HepG2 (cell line): Measurements from ENCODE around the gene ADAMTS2. TPM values are rescaled to one million over a fixed set of nuclear protein-coding genes. Genes with fewer than 3 reads are reported as not detected.

Experiments used
- ATAC-seq: fragments of 200-7000 bp; cut with Tn5 transposase; 3 replicates; pipeline ENCODE4 v1.9.1; 2020; ENCODE audit warnings: mild to moderate bottlenecking, moderate library complexity
- BruUV-seq: library from RNA; stranded (reverse); fragments of 400-500 nt; replicated peaks from 2 replicates; lab custom pipeline; 2021; lab: Mats Ljungman, UMichigan
- CTCF ChIA-PET: fragments of 300-600 bp; formaldehyde crosslinking; extraction: SDS; loops from one replicate; lab custom pipeline; 2021; ENCODE audit warnings: low total read pairs, inconsistent platforms, low intra/inter-chr PET ratio; lab: Yijun Ruan, JAX
- POLR2A ChIA-PET: fragments of 350-600 bp; sonication (Branson Sonifier 250); formaldehyde crosslinking; loops from one replicate; lab custom pipeline; 2020; ENCODE audit warnings: antibody characterized with exemption, inconsistent platforms; lab: Yijun Ruan, JAX
- DNase-seq: peaks from one replicate; pipeline ENCODE4 v3.0.0-alpha.2; 2015; ENCODE audit warnings: low spot score
- FAIRE-seq: peaks from 3 replicates; lab custom pipeline; 2011; peaks lifted over from hg19 to GRCh38; lab: Jason Lieb, UNC
- H2AFZ ChIP-seq: one replicate; pipeline ENCODE4 v1.6.1; 2011; ENCODE audit warnings: low read length, inconsistent platforms
- H3K27ac ChIP-seq: fragments of 300-600 bp; 3 replicates; pipeline ENCODE4 v1.8.0; 2011; ENCODE audit warnings: mixed run types, mild to moderate bottlenecking, mixed read lengths, low read length, inconsistent platforms; ENCODE audit not compliant: insufficient read depth; ENCODE audit errors: extremely low read length
- H3K27me3 ChIP-seq, 2 experiments: fragments of 200-600 bp in 1 of 2; 2 replicates in 1 of 2; 3 replicates in 1 of 2; pipeline versions ENCODE4 v1.6.0 to v1.8.0; 2011; ENCODE audit warnings: low read length in 2 of 2, mild to moderate bottlenecking in 2 of 2, moderate library complexity in 2 of 2, inconsistent platforms in 1 of 2; ENCODE audit not compliant: insufficient read depth in 2 of 2, control insufficient read depth in 1 of 2
- H3K36me3 ChIP-seq, 2 experiments: fragments of 200-600 bp in 1 of 2; replicated peaks in 1 of 2; 2 replicates in 1 of 2; 3 replicates in 1 of 2; pipeline versions ENCODE4 v1.5.1 to v1.8.0; 2011; ENCODE audit warnings: low read length in 2 of 2, inconsistent platforms in 1 of 2; ENCODE audit not compliant: insufficient read depth in 2 of 2, control insufficient read depth in 1 of 2
- H3K4me1 ChIP-seq: 2 replicates; pipeline ENCODE4 v1.5.1; 2012; ENCODE audit warnings: low read length, inconsistent platforms; ENCODE audit not compliant: insufficient read depth
- H3K4me2 ChIP-seq: 2 replicates; pipeline ENCODE4 v1.6.0; 2011; ENCODE audit warnings: low read depth, low read length, inconsistent platforms
- H3K4me3 ChIP-seq, 3 experiments: fragments of 200-600 bp in 1 of 3; sonication (generic), shearing (Covaris generic) in 1 of 3; replicated peaks in 1 of 3; 2 replicates each; pipeline ENCODE4 v1.5.1; 2011 to 2016; ENCODE audit warnings: low read length in 3 of 3, inconsistent platforms in 2 of 3, low read depth in 2 of 3, mild to moderate bottlenecking in 2 of 3, control low read depth in 1 of 3, mixed read lengths in 1 of 3; ENCODE audit not compliant: insufficient read depth in 1 of 3
- H3K79me2 ChIP-seq: one replicate; pipeline ENCODE4 v1.6.1; 2011; ENCODE audit warnings: low read length, inconsistent platforms; ENCODE audit not compliant: insufficient read depth
- H3K9ac ChIP-seq: 2 replicates; pipeline ENCODE4 v1.6.0; 2011; ENCODE audit warnings: mild to moderate bottlenecking, low read depth, low read length, inconsistent platforms; ENCODE audit not compliant: insufficient read depth
- H3K9me3 ChIP-seq: 2 replicates; pipeline ENCODE4 v1.5.1; 2012; ENCODE audit warnings: mild to moderate bottlenecking, low read length
- H4K20me1 ChIP-seq: 2 replicates; pipeline ENCODE4 v1.6.0; 2011; ENCODE audit warnings: inconsistent platforms, mild to moderate bottlenecking, low read length, moderate library complexity; ENCODE audit not compliant: insufficient read depth
- FOXC1 ChIP-seq: sonication (generic); formaldehyde crosslinking; IDR thresholded peaks from 2 replicates; pipeline ENCODE4 v1.8.0; 2022; ENCODE audit warnings: mild to moderate bottlenecking, missing genetic modification reagents, borderline replicate concordance
- LCORL ChIP-seq, 2 experiments: fragments of 450-650 bp in 1 of 2; sonication (generic) in 1 of 2; formaldehyde crosslinking in 1 of 2; IDR thresholded peaks; 2 replicates each; pipeline versions ENCODE4 v1.5.0 to v1.6.1; 2017 to 2020; ENCODE audit warnings: antibody characterized with exemption in 1 of 2, missing genetic modification reagents in 1 of 2
- XRCC5 ChIP-seq: fragments of 200-400 bp; formaldehyde crosslinking; optimal IDR thresholded peaks from 2 replicates; pipeline ENCODE3; 2017; ENCODE audit warnings: mild to moderate bottlenecking, low read length
- ZBTB43 ChIP-seq: sonication (generic); formaldehyde crosslinking; conservative IDR thresholded peaks from 2 replicates; pipeline ENCODE4 v1.4.0; 2020; ENCODE audit warnings: missing genetic modification reagents
- ZNF3 ChIP-seq: IDR thresholded peaks from 2 replicates; pipeline ENCODE4 v1.7.0; 2017; ENCODE audit warnings: inconsistent platforms
- ZSCAN31 ChIP-seq: sonication (generic); formaldehyde crosslinking; IDR thresholded peaks from 2 replicates; pipeline ENCODE4 v1.5.0; 2020; ENCODE audit warnings: low read depth, mild to moderate bottlenecking, missing genetic modification reagents
- WGBS: methylation state at CpG from one replicate; pipeline ENCODE4 v1.1.6; 2017; ENCODE audit warnings: low lambda C conversion rate; 5-methylcytosine and 5-hydroxymethylcytosine counted together
- in situ Hi-C: cut with HindIII; loops from 2 replicates; pipeline ENCODE4 v1.10.0; 2017; ENCODE audit warnings: low pct_unique_long_range_greater_than_20kb; ENCODE audit not compliant: extremely low pct_ligation_motif_present
- intact Hi-C: fragments of 100-400 bp; cut with micrococcal nuclease; formaldehyde crosslinking; loops from one replicate; pipeline ENCODE4 v1.10.0; 2022; ENCODE audit not compliant: unreplicated experiment
- polyA plus RNA-seq, 8 experiments: library from polyadenylated mRNA; depleted of rRNA in 3 of 8; stranded (reverse) in 7 of 8; unstranded in 1 of 8; fragments of >200 nt; fragmentation: Illumina TruSeq in 4 of 8; extraction: Trizol in 4 of 8; gene quantifications; 2 replicates each; pipeline versions ENCODE4 v1.2.1 to v1.2.3, GENCODE V29; 2011 to 2016; ENCODE audit warnings: low read depth in 4 of 8, missing spikeins in 1 of 8, mixed read lengths in 1 of 8; ENCODE audit not compliant: insufficient read depth in 1 of 8
- total RNA-seq, 5 experiments: library from RNA; depleted of rRNA; stranded (reverse); fragments of >200 nt; fragmentation: Illumina TruSeq; extraction: Trizol; gene quantifications; 2 replicates each; pipeline ENCODE4 v1.2.3, GENCODE V29; 2016; ENCODE audit warnings: low read depth in 1 of 5
- TF ChIP-seq, protein P1 (sequence below): sonication (generic); formaldehyde crosslinking; IDR thresholded peaks from 2 replicates; pipeline ENCODE4 v1.5.0; 2020; ENCODE audit warnings: mild to moderate bottlenecking, missing genetic modification reagents, borderline replicate concordance
- TF ChIP-seq, protein P2 (sequence below): sonication (generic); formaldehyde crosslinking; IDR thresholded peaks from 2 replicates; pipeline ENCODE4 v1.4.0; 2020; ENCODE audit warnings: mild to moderate bottlenecking, low read depth, missing genetic modification reagents
- TF ChIP-seq, protein P3 (sequence below): sonication (generic); formaldehyde crosslinking; IDR thresholded peaks from 2 replicates; pipeline ENCODE4 v1.8.1; 2023; ENCODE audit warnings: mild to moderate bottlenecking, missing genetic modification reagents

The ADAMTS2 gene
- total and polyA plus RNA-seq, 2 of the 13 experiments (the other 11 are each of a cell fraction or from before 2014, with no cell fraction given), result 0.24 to 3.5 TPM

GRCh38 chr5:179378441-179379271 lies 33.4 kb upstream of the ADAMTS2 start (continued):
- TF ChIP-seq FOXC1 (CRISPR knock-in tag) (no peak), LCORL (IDR thresholded peaks at IDR 0.05) (no peak), LCORL (CRISPR knock-in tag; IDR thresholded peaks at IDR 0.05) (no peak), ZBTB43 (CRISPR knock-in tag) (no peak), ZNF3 (CRISPR knock-in tag) (no peak)

DNA sequence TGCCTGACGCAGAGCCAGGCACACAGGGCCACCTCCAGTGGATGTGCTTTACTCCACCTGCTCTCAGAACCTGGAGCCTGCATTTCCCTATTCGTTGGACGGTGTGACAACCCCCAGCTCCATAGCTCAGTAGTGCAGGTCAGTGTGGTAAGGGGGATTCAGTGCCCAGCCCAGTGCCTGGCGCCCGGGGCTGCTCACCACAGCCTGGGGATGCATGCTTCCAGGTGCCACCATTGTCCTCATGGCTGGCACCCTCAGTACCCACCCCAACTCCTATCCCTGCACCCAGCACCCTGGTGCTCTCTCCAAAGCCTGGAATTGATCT lies 32.8 kb upstream of the ADAMTS2 start:
- Histone ChIP-seq H3K36me3 (no peaks in the 10 kb centered on the region), H3K4me1 (no peaks in the 10 kb centered on the region), H3K79me2 (no peaks in the 10 kb centered on the region), H3K27me3 (peaks cover 6 to 41% of the 10 kb centered on the region in 2 experiments; a peak in 4 of 5 replicates), H3K27ac (no peak overlapping the region), H3K4me2 (no peak overlapping the region), H3K9me3 (no peaks in the 10 kb centered on the region), H3K4me3 (no peak overlapping the region), H3K9ac (no peak overlapping the region), H4K20me1 (no peaks in the 10 kb centered on the region), H2AFZ (no peak overlapping the region)
- intact Hi-C loops, result no loop called here
- DNase-seq (no peak), ATAC-seq (no peak), FAIRE-seq (no peak)
- WGBS, result 7% methylated on average over 2 of the region's 5 CpGs
- ChIA-PET POLR2A (no interaction called here), CTCF (no interaction called here)
- BruUV-seq, result no TSS peak
- in situ Hi-C loops, result no loop called here
- no peak for TF ChIP-seq ZSCAN31 (CRISPR knock-in tag)
- TF ChIP-seq, protein P1, sequence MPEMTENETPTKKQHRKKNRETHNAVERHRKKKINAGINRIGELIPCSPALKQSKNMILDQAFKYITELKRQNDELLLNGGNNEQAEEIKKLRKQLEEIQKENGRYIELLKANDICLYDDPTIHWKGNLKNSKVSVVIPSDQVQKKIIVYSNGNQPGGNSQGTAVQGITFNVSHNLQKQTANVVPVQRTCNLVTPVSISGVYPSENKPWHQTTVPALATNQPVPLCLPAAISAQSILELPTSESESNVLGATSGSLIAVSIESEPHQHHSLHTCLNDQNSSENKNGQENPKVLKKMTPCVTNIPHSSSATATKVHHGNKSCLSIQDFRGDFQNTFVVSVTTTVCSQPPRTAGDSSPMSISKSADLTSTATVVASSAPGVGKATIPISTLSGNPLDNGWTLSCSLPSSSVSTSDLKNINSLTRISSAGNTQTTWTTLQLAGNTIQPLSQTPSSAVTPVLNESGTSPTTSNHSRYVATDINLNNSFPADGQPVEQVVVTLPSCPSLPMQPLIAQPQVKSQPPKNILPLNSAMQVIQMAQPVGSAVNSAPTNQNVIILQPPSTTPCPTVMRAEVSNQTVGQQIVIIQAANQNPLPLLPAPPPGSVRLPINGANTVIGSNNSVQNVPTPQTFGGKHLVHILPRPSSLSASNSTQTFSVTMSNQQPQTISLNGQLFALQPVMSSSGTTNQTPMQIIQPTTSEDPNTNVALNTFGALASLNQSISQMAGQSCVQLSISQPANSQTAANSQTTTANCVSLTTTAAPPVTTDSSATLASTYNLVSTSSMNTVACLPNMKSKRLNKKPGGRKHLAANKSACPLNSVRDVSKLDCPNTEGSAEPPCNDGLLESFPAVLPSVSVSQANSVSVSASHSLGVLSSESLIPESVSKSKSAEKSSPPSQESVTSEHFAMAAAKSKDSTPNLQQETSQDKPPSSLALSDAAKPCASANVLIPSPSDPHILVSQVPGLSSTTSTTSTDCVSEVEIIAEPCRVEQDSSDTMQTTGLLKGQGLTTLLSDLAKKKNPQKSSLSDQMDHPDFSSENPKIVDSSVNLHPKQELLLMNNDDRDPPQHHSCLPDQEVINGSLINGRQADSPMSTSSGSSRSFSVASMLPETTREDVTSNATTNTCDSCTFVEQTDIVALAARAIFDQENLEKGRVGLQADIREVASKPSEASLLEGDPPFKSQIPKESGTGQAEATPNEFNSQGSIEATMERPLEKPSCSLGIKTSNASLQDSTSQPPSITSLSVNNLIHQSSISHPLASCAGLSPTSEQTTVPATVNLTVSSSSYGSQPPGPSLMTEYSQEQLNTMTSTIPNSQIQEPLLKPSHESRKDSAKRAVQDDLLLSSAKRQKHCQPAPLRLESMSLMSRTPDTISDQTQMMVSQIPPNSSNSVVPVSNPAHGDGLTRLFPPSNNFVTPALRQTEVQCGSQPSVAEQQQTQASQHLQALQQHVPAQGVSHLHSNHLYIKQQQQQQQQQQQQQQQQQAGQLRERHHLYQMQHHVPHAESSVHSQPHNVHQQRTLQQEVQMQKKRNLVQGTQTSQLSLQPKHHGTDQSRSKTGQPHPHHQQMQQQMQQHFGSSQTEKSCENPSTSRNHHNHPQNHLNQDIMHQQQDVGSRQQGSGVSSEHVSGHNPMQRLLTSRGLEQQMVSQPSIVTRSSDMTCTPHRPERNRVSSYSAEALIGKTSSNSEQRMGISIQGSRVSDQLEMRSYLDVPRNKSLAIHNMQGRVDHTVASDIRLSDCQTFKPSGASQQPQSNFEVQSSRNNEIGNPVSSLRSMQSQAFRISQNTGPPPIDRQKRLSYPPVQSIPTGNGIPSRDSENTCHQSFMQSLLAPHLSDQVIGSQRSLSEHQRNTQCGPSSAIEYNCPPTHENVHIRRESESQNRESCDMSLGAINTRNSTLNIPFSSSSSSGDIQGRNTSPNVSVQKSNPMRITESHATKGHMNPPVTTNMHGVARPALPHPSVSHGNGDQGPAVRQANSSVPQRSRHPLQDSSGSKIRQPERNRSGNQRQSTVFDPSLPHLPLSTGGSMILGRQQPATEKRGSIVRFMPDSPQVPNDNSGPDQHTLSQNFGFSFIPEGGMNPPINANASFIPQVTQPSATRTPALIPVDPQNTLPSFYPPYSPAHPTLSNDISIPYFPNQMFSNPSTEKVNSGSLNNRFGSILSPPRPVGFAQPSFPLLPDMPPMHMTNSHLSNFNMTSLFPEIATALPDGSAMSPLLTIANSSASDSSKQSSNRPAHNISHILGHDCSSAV (CRISPR knock-in tag), result no peak
- no peak for TF ChIP-seq XRCC5
- TF ChIP-seq, protein P2, sequence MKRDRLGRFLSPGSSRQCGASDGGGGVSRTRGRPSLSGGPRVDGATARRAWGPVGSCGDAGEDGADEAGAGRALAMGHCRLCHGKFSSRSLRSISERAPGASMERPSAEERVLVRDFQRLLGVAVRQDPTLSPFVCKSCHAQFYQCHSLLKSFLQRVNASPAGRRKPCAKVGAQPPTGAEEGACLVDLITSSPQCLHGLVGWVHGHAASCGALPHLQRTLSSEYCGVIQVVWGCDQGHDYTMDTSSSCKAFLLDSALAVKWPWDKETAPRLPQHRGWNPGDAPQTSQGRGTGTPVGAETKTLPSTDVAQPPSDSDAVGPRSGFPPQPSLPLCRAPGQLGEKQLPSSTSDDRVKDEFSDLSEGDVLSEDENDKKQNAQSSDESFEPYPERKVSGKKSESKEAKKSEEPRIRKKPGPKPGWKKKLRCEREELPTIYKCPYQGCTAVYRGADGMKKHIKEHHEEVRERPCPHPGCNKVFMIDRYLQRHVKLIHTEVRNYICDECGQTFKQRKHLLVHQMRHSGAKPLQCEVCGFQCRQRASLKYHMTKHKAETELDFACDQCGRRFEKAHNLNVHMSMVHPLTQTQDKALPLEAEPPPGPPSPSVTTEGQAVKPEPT (CRISPR knock-in tag), result no peak
- TF ChIP-seq, protein P3, sequence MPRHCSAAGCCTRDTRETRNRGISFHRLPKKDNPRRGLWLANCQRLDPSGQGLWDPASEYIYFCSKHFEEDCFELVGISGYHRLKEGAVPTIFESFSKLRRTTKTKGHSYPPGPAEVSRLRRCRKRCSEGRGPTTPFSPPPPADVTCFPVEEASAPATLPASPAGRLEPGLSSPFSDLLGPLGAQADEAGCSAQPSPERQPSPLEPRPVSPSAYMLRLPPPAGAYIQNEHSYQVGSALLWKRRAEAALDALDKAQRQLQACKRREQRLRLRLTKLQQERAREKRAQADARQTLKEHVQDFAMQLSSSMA (CRISPR knock-in tag), result no peak
